LHCN-M2 (cell line): ENCODE measurements around the gene EIF5. TPM values are rescaled to one million over a fixed set of nuclear protein-coding genes. Genes with fewer than 3 reads are reported as not detected.

ENCODE experiments used
- DNase-seq: peaks from one replicate; pipeline ENCODE4 v3.0.0-alpha.2; 2012; ENCODE audit warnings: low read depth
- total RNA-seq: library from RNA; depleted of rRNA; stranded (reverse); fragments of >200 nt; gene quantifications from 2 replicates; pipeline ENCODE4 v1.2.3, GENCODE V29; 2014

Gene EIF5
- total RNA-seq, 1 experiment from 2014 or later: 160 TPM

DNA sequence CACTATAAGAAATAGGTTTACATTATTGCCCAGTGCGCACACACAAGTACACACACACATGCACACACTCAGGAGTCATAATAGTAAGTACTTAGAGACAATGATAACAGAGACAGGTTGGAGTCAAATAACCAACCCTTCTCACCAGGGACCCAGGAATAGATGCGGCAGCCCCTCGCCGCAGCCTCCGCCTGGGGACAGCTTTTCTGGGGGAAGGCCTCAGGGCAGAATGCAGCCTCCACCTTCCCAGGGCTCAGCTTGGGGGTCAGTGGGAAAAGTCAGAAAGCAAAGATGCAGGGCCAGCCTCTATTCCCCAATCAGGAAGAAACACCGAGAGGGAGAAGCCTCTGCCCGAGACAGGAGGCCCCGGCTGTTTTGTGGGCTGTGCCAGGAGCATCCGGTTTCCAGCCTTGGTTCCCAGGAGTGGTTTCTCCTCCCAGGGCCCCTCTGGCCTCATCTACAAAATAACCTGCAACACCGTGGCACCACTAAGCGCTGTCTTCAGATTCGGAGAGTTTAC lies 23.4 kb upstream of the EIF5 start:
- no peak for DNase-seq

- no peak for DNase-seq
Observed at GRCh38 chr14:103311171-103311997, 22.7 kb upstream of the EIF5 start.

DNA sequence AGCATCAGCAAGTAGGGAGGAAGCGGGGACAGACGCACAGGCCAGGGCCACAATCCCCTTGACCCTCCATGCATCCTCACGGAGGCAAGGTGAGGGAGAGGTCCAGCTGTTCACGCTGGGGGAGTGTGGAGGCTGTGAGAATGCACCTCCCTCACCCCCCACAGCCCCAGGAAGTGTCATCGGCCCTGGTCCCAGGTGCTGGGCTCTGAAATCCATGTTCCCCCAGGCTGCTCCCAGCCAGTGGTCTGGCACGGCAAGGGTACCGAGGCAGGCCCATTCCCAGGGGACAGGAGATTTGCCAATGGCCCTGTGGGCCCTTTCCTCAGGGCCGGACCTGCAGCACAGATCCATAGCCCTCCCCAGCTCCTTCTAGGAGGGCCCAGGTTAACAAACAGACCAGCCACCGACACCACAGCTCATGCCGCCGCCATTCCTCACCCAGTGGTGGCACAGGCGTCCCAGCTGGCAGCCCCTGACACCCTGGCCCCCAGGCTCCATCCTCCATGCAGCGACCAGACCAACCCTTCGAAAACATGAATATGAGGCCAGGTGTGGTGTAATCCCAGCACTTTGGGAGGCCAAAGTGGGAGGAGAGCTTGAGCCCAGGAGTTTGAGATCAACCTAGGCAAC lies 21.9 kb upstream of the EIF5 start:
- DNase-seq: no peak

DNA sequence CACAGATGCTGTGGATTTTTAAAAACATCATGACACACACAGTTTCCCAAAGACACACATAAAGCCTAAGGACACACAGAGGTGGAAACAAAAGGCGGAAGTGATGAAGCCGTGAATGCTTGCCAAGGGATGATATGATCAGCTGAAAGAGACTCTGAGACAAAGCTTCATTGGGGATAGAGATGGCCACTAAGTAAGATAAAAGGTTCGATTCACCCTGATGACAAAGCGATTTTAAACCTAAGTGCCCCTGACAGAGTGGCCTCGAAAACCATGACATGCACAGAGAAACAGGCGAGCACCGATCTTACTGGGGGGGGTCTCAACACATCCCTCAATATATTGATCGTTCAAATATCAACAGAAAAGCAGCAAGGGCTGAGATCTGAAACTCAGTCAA lies 20.3 kb upstream of the EIF5 start:
- DNase-seq: no peak

GRCh38 chr14:103314496-103315277 lies 19.4 kb upstream of the EIF5 start:
- DNase-seq: no peak

DNA sequence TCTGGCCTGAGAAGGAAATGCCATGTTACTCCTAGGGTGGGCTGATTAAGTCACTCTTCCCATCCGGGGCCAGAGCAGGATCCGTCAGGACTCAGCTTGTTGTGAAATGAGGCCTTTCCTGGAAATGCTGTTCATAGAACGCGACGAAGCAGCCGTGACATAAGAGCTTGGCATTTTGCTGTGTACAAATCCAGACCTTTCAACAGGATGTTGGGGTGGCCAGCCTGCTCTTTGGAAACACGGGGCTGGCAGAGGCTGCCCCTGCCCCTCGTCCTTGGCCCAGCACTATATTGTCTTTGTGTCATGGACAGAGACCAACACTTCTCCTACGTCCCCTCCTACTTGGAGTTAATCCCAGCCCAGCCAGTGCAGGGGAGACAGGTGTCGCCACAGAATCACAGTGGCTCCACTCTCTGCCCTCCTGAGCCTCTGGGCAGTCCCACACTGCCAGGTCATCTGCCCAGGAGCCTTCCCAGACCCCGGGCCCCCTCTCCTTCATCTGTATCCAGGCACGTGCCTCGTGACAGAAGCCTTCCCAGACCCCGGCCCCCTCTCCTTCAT lies 18.6 kb upstream of the EIF5 start:
- peak; percentile 17 for DNase-seq

GRCh38 chr14:103315941-103316340 lies 18.1 kb upstream of the EIF5 start:
- DNase-seq: no peak

DNA sequence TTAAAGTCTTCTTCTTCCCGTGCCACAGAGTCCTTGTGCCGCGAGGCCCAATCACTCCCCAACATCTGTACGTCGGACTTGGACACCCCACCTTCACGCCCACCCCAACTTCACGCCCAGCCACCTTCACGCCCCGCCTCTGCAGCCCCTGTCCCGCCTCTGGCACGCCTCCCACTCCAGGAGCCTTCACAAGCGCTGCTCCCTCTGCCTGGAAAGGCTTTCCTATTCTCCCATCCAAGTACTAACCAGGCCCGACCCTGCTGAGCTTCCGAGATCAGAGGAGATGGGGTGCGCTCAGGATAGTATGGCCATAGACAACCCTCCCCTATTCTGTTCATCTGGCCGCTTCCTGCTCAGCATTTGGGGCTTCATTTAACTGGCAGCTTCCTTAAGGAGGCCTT lies 17.3 kb upstream of the EIF5 start:
- no peak for DNase-seq

DNA sequence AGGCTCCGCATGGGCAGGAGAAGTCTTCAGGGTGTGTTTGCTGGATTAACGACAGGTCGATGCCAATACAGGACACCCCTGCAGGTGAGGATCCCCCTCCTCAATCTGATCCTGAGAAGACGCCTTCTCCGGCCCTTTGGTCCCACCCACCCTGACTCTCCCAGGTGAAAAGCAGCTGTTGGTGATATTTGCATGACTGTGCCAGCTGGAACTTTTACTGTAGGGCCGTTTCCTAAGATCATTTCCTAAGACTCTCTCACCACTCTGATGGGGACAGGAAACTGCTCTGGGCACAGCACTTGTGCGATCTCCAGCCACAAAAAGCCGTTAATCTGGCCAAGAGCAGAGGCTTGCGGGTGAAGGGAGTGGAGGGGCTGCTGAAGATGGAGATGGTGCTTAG lies 16.8 kb upstream of the EIF5 start:
- no peak for DNase-seq

GRCh38 chr14:103317976-103318580 lies 16.0 kb upstream of the EIF5 start:
- no peak for DNase-seq

- no peak for DNase-seq
Observed at GRCh38 chr14:103318750-103319419, 15.2 kb upstream of the EIF5 start.

DNA sequence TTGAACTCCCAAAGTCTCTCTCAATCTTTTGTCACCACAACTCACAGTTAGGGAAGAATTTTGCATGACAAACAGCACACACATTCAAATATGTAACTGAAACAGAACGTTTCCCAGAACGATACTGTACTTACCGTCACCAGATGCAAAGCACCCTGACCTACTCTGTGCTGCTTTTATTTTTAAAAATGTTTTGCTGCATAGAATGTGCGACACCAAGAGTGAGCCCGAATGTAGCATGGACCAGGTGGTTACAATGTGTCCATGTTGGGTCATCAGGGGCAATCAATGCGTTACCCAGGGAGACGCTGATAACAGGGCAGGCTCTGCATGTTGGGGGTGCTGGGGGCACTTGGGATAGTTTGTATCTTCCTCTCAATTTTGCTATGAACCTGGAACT lies 14.6 kb upstream of the EIF5 start:
- DNase-seq: no peak

DNA sequence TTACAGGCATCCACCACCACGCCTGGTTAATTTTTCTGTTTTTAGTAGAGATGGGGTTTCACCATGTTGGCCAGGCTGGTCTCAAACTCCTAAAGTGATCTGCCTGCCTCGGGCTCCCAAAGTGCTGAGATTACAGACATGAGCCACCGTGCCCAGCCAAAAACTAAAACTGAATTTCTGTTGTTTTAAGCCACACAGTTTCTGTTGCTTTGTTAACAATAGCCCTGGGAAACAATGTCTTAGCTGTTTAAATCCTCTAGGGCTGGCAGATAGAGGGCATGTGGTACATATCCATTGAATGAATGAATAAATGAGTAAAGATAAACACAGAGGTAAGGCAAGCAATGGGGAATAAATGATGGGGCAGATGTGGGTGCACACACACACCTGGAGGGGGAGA lies 8.0 kb upstream of the EIF5 start:
- no peak for DNase-seq

GRCh38 chr14:103328941-103329340 lies 5.1 kb upstream of the EIF5 start:
- DNase-seq: no peak

- DNase-seq: no peak
Observed at GRCh38 chr14:103329401-103330347, 4.4 kb upstream of the EIF5 start.

DNA sequence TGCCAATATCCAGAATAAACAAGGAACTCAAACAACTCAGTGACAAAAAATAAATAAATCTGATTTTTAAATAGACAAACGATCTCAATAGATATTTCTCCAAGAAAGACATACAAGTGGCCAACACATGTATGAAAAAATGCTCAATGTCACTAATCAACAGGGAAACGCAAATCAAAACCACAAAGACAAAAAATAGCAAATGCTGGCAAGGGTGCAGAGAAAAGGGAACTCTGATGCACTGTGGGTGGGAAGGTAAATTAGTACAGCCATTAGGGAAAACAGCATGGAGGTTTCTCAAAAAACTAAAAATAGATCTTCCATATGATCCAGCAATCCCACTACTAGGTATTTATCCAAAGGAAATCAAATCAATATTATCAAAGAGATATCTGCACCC lies 3.5 kb upstream of the EIF5 start:
- no peak for DNase-seq

DNA sequence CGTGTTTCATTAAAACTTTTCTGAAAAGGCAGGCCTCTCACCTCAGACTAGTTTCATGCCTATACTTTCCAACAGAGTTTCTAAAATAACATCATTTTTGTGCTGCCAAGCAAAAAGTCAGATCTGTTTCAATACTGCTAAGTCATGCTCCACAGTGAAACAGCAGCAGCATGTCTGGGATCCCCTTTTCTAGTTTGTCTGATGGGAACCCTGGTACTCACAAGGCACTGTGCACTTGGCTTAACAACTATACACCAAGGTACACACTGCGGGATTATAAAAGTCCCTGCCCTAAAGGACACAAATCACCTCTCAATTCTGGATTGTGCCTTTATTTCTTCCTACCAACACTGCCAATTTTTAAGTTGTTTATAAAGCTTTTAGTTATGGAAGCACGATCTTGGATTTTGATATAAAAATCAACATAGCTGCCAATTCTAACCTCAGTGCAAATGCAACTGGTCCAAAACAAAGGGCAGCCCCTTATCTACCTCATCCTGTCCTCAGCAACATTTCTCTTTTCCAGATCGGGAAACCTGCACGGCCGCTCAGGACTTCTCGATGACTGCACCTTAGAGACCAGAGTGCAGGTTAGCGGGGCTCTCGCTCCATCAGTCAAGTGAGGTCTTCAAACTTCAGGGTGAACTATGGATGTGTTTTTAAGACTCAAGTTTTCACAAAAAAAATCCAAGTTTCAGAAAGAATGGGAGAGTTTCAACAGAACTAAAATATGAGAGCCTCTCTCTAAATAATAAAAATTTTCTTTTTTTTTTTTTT lies 1.7 kb upstream of the EIF5 start:
- no peak for DNase-seq

DNA sequence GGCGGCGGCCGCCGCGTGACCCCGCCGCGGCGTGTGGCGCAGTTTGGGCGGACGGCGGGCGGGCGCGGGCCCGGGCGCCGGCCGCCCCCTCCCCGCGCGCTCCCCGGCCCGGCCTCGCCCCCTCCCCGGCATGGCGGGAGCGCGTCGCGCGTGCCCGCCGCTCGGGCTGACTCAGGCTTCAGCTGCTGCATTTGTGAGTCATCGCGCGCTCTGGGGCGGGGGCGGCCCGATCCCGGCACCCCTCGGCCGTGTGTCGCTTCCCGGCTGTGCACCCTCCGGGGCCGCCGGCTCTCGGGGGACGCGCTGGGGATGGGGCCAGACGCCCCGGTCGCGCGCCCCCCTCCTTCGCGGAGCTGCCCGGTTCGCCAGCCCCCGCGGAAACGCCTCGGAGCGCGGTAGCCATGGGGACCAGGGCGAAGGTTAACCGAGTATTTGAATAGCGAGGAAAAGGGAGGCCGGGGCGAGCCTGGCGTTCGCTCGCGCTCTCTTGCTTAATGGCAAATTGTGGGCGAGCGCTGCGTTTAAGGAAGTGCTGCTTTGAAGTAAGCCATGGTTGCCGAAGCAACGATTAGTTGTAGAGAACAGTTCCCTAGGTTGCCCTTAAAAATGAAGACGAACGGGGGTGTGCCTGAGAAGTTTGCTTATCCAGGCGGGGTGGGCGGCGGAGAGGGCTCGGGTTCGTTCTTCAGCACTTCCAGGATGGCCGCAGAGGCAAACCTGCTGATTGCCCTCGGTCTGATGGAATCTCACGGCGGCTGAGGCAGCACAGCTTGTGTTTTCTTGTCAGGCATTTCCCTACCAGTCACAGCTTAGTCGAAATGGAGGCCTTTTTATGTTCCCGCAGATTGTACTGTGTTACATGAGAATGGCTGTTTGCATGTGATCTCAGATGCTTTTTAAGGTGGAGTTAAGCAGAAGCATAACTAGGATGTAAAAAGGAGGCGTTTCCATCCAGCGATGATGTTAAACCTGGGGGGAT lies 896 bp downstream of the EIF5 start:
- DNase-seq: peak; percentile 81
